Measurements from ENCODE around the gene ZNF646.

DNA sequence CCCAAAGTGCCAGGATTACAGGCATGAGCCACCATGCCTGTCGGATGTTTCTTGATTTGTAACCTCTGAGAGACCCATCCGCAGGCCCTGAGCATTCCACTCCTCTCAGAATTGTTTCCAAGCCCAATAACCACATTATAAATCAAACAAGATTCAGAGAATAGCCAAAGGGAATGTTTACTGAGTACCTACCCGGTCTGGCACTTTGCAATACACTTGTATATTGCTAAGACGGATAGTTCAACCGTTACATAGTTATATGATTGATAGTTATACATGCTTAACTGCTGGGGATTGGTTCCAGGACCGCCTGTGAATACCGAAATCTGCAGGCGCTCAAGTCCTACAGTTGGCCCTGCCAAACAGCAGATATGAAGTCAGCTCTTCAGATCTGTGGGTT, 40.2 kb downstream of the ZNF646 start:
- TF ChIP-seq, protein P1, sequence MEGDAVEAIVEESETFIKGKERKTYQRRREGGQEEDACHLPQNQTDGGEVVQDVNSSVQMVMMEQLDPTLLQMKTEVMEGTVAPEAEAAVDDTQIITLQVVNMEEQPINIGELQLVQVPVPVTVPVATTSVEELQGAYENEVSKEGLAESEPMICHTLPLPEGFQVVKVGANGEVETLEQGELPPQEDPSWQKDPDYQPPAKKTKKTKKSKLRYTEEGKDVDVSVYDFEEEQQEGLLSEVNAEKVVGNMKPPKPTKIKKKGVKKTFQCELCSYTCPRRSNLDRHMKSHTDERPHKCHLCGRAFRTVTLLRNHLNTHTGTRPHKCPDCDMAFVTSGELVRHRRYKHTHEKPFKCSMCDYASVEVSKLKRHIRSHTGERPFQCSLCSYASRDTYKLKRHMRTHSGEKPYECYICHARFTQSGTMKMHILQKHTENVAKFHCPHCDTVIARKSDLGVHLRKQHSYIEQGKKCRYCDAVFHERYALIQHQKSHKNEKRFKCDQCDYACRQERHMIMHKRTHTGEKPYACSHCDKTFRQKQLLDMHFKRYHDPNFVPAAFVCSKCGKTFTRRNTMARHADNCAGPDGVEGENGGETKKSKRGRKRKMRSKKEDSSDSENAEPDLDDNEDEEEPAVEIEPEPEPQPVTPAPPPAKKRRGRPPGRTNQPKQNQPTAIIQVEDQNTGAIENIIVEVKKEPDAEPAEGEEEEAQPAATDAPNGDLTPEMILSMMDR (IDR thresholded peaks at IDR 0.05), result no peak
- no peak for TF ChIP-seq EZH2 (IDR thresholded peaks at IDR 0.05)
- TF ChIP-seq EZH2phosphoT487 (IDR thresholded peaks at IDR 0.05), result no peak

Measured in neural progenitor cell (in vitro differentiated cells).